ENCODE data around the gene MIPOL1.

- TF ChIP-seq, protein P1, sequence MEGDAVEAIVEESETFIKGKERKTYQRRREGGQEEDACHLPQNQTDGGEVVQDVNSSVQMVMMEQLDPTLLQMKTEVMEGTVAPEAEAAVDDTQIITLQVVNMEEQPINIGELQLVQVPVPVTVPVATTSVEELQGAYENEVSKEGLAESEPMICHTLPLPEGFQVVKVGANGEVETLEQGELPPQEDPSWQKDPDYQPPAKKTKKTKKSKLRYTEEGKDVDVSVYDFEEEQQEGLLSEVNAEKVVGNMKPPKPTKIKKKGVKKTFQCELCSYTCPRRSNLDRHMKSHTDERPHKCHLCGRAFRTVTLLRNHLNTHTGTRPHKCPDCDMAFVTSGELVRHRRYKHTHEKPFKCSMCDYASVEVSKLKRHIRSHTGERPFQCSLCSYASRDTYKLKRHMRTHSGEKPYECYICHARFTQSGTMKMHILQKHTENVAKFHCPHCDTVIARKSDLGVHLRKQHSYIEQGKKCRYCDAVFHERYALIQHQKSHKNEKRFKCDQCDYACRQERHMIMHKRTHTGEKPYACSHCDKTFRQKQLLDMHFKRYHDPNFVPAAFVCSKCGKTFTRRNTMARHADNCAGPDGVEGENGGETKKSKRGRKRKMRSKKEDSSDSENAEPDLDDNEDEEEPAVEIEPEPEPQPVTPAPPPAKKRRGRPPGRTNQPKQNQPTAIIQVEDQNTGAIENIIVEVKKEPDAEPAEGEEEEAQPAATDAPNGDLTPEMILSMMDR (conservative IDR thresholded peaks at IDR 0.05; ENCODE audit: low read length): no peak
- no peak for TF ChIP-seq EZH2phosphoT487 (IDR thresholded peaks at IDR 0.05; ENCODE audit: borderline replicate concordance)
Observed at GRCh38 chr14:37447883-37448391, 250.2 kb downstream of the MIPOL1 start.
